Body of pancreas (tissue), 4 donors: ENCODE measurements around the gene ING3. TPM values are rescaled to one million over a fixed set of nuclear protein-coding genes. Genes with fewer than 3 reads are reported as not detected.

ENCODE experiments used
- ATAC-seq: fragments of 150-250 bp; one replicate; pipeline ENCODE4 v1.9.1; 2016
- DNase-seq, 4 donors: peaks; one replicate each; pipeline ENCODE4 v3.0.0-alpha.2; 2019
- H3K27ac ChIP-seq, 4 donors: fragments of 200-600 bp; sonication (generic); 1 replicate in 3 of 4; 2 replicates in 1 of 4; pipeline versions ENCODE4 v1.5.1 to v1.6.1; 2016 to 2019; ENCODE audit warnings: mild to moderate bottlenecking in 1 of 4, mixed read lengths in 1 of 4, moderate library complexity in 1 of 4
- H3K27me3 ChIP-seq, 2 donors: fragments of 200-600 bp; sonication (generic); one replicate each; pipeline ENCODE4 v1.6.0; 2016; ENCODE audit warnings: mild to moderate bottlenecking in 1 of 2
- H3K36me3 ChIP-seq, 2 donors: fragments of 200-600 bp; sonication (generic); replicated peaks in 1 of 2; 2 replicates each; pipeline ENCODE4 v1.5.1; 2016; ENCODE audit warnings: low read depth in 2 of 2; ENCODE audit not compliant: insufficient read depth in 1 of 2
- H3K4me1 ChIP-seq: fragments of 200-600 bp; sonication (generic); one replicate; pipeline ENCODE4 v1.6.0; 2016
- H3K4me3 ChIP-seq, 2 donors: fragments of 200-600 bp; sonication (generic); 1 replicate in 1 of 2; 2 replicates in 1 of 2; pipeline ENCODE4 v1.5.1; 2016 to 2019
- H3K9me3 ChIP-seq, 3 donors: fragments of 200-600 bp; sonication (generic); 1 replicate in 2 of 3; 2 replicates in 1 of 3; pipeline ENCODE4 v1.5.1; 2016
- CTCF ChIP-seq, 7 experiments: fragments of 450-650 bp in 4 of 7; fragments of 200-600 bp in 3 of 7; sonication (generic) in 3 of 7; IDR thresholded peaks; one replicate each; pipeline ENCODE4 v1.5.1; 2016 to 2019; ENCODE audit warnings: antibody characterized with exemption in 7 of 7
- POLR2A ChIP-seq, 3 donors: fragments of 450-650 bp; IDR thresholded peaks; one replicate each; pipeline ENCODE4 v1.6.1; 2016; ENCODE audit warnings: antibody characterized with exemption in 3 of 3, mild to moderate bottlenecking in 2 of 3
- WGBS, 2 donors: methylation state at CpG; one replicate each; pipeline ENCODE4 v1.1.5; 2017; 5-methylcytosine and 5-hydroxymethylcytosine counted together
- intact Hi-C: fragments of 100-400 bp; cut with DNase I; formaldehyde crosslinking; loops from one replicate; pipeline ENCODE4 v1.15.1; 2023
- total RNA-seq, 2 donors: library from RNA; depleted of rRNA; stranded (reverse); fragments of >200 nt; gene quantifications; one replicate each; pipeline ENCODE4 v1.1.0, GENCODE V29; 2016

Gene ING3
- total RNA-seq, 2 donors from 2014 or later: 7.6 to 9.1 TPM

- intact Hi-C loops: no loop called here
- 56 to 64% methylated on average over 5 of the region's 5 CpGs for WGBS, 2 donors
- Histone ChIP-seq H3K4me1 (no peaks in the 10 kb centered on the region), H3K36me3 (no peaks in the 10 kb centered on the region), H3K4me3 (no peak overlapping the region), H3K27ac (no peak overlapping the region), H3K27me3 (no peaks in the 10 kb centered on the region), H3K9me3 (no peaks in the 10 kb centered on the region)
- TF ChIP-seq POLR2A (IDR thresholded peaks at IDR 0.05) (no peak), CTCF (IDR thresholded peaks at IDR 0.05) (no peak)
- DNase-seq: no peak
- ATAC-seq: no peak
Measured at GRCh38 chr7:121020989-121021969, 70.7 kb downstream of the ING3 start.

- H3K4me1 ChIP-seq: no peaks in the 10 kb centered on the region
Measured at GRCh38 chr7:121023194-121023593, 72.6 kb downstream of the ING3 start.

GRCh38 chr7:121023683-121024511, 73.3 kb downstream of the ING3 start:
- Histone ChIP-seq H3K27ac (no peak overlapping the region), H3K36me3 (no peaks in the 10 kb centered on the region), H3K27me3 (no peaks in the 10 kb centered on the region), H3K4me3 (no peak overlapping the region), H3K9me3 (no peaks in the 10 kb centered on the region), H3K4me1 (no peaks in the 10 kb centered on the region)
- DNase-seq (no peak), ATAC-seq (no peak)
- intact Hi-C loops: no loop called here
- WGBS, 2 donors: 45 to 48% methylated on average over 8 of the region's 8 CpGs
- TF ChIP-seq CTCF (IDR thresholded peaks at IDR 0.05) (no peak), POLR2A (IDR thresholded peaks at IDR 0.05) (no peak)

More at GRCh38 chr7:121023194-121023593, 72.6 kb downstream of the ING3 start:
- no peaks in the 10 kb centered on the region for H3K27me3 ChIP-seq
- intact Hi-C loops: no loop called here
- H3K36me3 ChIP-seq: no peaks in the 10 kb centered on the region
- ATAC-seq (no peak), DNase-seq (no peak)
- no peak overlapping the region for H3K27ac ChIP-seq
- no peaks in the 10 kb centered on the region for H3K9me3 ChIP-seq
- TF ChIP-seq CTCF (IDR thresholded peaks at IDR 0.05) (no peak), POLR2A (IDR thresholded peaks at IDR 0.05) (no peak)
- H3K4me3 ChIP-seq: no peak overlapping the region

- WGBS, 2 donors: 36 to 37% methylated on average over 5 of the region's 5 CpGs
- H3K27me3 ChIP-seq: no peaks in the 10 kb centered on the region
- H3K4me1 ChIP-seq: no peaks in the 10 kb centered on the region
- TF ChIP-seq CTCF (IDR thresholded peaks at IDR 0.05) (no peak), POLR2A (IDR thresholded peaks at IDR 0.05) (no peak)
- H3K4me3 ChIP-seq: no peak overlapping the region
- no peak overlapping the region for H3K27ac ChIP-seq
- intact Hi-C loops: no loop called here
- no peaks in the 10 kb centered on the region for H3K36me3 ChIP-seq
- DNase-seq (no peak), ATAC-seq (no peak)
- no peaks in the 10 kb centered on the region for H3K9me3 ChIP-seq
Measured at GRCh38 chr7:121024611-121025010, 74.0 kb downstream of the ING3 start.
